HUES48 (cell line): ENCODE data around the gene SLPI.

Experiments used
- H3K27ac ChIP-seq: one replicate; pipeline ENCODE4 v1.7.0; 2013; ENCODE audit warnings: low read depth, low read length, inconsistent platforms
- H3K27me3 ChIP-seq: 2 replicates; pipeline ENCODE4 v1.6.1; 2013; ENCODE audit warnings: mild to moderate bottlenecking, low read length; ENCODE audit not compliant: control insufficient read depth, insufficient read depth
- H3K36me3 ChIP-seq: 2 replicates; pipeline ENCODE4 v1.6.1; 2013; ENCODE audit warnings: low read length; ENCODE audit not compliant: control insufficient read depth, insufficient read depth
- H3K4me1 ChIP-seq: 2 replicates; pipeline ENCODE4 v1.6.1; 2013; ENCODE audit warnings: mild to moderate bottlenecking, low read length; ENCODE audit not compliant: control insufficient read depth, insufficient read depth
- H3K4me3 ChIP-seq: 2 replicates; pipeline ENCODE4 v1.5.1; 2013; ENCODE audit warnings: mild to moderate bottlenecking, low read depth, low read length
- H3K9ac ChIP-seq: 2 replicates; pipeline ENCODE4 v1.6.1; 2013; ENCODE audit warnings: mild to moderate bottlenecking, low read depth, low read length, moderate library complexity
- H3K9me3 ChIP-seq: 2 replicates; pipeline ENCODE4 v1.6.1; 2013; ENCODE audit warnings: low read length; ENCODE audit not compliant: control insufficient read depth, insufficient read depth

SLPI gene

DNA sequence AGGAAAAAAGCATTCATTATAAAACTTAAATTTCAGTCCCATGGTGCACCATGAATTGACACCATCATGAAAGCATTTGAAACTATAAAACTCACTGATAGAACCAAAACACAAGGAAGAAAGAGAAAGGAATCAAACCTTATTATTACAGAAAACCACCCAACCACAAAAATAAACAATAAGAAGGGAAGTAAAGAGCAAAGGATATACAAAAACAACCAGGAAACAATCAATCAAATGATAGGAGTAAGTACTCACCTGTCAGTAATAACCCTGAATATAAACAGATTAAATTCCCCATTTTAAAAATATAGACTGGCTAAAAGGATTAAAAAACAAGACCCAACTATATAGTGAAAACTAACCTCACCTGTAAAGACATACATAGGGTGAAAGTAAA lies 5.8 kb downstream of the SLPI start:
- H3K4me1 ChIP-seq = no peaks in the 10 kb centered on the region
- H3K4me3 ChIP-seq = no peak overlapping the region
- no peak overlapping the region for H3K9ac ChIP-seq
- H3K36me3 ChIP-seq = no peaks in the 10 kb centered on the region
- H3K9me3 ChIP-seq = no peaks in the 10 kb centered on the region
- 0 out of 2 replicates have a peak, but pooled peaks cover 3% of the 10 kb centered on the region for H3K27me3 ChIP-seq
- H3K27ac ChIP-seq = no peak overlapping the region

DNA sequence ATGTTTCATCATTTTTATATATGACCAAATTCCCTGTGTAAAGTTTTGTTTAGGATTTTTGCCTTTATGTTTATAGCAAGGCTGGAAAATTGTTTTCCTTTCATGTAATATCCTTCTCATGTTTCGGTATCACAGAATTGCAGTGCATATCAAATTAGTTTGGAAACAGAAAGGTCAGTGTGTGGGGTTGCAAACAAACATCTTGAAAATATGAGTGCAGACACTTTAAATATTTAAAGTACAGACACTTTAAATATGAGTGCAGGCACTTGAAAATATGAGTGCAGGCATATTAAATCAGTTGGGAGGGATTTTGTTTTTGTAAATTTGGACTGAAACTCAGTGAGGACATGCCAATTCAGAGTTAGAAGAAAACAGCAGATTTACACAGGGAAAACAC lies 6.5 kb downstream of the SLPI start:
- Histone ChIP-seq H3K9ac (no peak overlapping the region), H3K9me3 (no peaks in the 10 kb centered on the region), H3K4me1 (no peaks in the 10 kb centered on the region), H3K36me3 (no peaks in the 10 kb centered on the region), H3K27me3 (0 out of 2 replicates have a peak, but pooled peaks cover 3% of the 10 kb centered on the region), H3K4me3 (no peak overlapping the region), H3K27ac (no peak overlapping the region)

DNA sequence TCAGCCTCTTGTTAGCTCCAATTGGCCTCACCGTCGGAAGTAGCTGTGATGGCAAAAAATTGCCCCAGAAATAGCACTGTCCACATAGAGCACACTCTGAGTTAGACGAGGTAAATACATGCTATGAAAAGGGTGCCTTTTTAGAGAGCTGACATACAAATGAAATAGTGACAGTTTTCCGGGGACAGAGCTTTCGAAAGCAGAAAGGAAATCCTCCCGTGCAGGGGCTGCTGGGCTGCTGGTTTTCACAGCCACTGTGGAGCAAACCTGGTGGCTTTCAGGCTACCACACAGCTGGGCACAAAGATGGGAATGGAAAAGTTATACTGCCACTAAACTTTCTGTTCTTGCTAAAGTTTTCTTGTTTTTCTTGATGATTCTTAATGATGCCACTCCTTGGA lies 8.3 kb downstream of the SLPI start:
- Histone ChIP-seq H3K9me3 (no peaks in the 10 kb centered on the region), H3K36me3 (no peaks in the 10 kb centered on the region), H3K27ac (no peak overlapping the region), H3K4me3 (no peak overlapping the region), H3K27me3 (0 out of 2 replicates have a peak, but pooled peaks cover 3% of the 10 kb centered on the region), H3K9ac (no peak overlapping the region), H3K4me1 (no peaks in the 10 kb centered on the region)

DNA sequence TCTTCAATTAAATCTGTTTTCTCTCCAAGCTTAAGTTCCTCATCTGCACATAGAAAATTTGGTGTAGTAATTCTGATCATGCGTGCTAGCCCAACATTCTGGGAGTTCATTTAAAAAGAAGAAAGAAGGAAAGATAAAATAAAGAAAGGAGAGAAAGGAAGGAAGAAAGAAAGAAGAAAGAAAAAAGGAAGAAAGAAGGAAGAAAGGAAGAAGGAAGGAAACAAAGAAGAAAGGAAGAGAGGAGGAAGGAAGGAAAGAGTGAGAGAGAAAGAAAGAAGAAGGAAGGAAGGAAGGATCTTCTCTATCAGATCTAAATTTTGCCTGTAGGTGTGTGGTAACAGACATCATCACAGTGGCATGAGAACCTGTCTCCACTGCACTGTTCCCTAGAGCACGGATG lies 16.2 kb downstream of the SLPI start:
- no peak overlapping the region for H3K9ac ChIP-seq
- H3K27ac ChIP-seq = no peak overlapping the region

DNA sequence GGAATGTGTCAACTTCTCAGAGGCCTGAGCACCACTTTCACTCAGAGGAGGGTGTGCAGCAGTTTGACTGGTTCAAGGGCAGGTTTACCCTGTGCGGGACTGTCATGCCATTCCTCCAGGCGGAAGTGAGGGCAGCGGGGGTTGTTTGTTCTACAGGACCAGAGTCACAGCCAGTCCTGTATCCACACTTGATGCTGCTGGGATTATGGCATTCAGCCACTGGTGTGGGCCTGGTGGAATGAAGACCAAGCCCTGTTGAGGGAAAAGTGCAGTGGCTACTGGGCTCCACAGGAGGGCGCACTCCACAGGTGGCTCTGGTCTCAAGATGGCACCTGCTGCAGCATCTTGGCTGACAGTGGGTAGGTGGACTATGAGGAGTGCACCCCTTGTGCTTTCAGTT lies 18.4 kb downstream of the SLPI start:
- no peak overlapping the region for H3K9ac ChIP-seq
- no peaks in the 10 kb centered on the region for H3K27me3 ChIP-seq
- H3K27ac ChIP-seq = no peak overlapping the region
- no peak overlapping the region for H3K4me3 ChIP-seq
- no peaks in the 10 kb centered on the region for H3K4me1 ChIP-seq
- H3K36me3 ChIP-seq = no peaks in the 10 kb centered on the region
- no peaks in the 10 kb centered on the region for H3K9me3 ChIP-seq

More for the DNA sequence above, 16.2 kb downstream of the SLPI start:
- Histone ChIP-seq H3K9me3 (no peaks in the 10 kb centered on the region), H3K27me3 (no peaks in the 10 kb centered on the region), H3K4me3 (no peak overlapping the region), H3K4me1 (no peaks in the 10 kb centered on the region), H3K36me3 (no peaks in the 10 kb centered on the region)

DNA sequence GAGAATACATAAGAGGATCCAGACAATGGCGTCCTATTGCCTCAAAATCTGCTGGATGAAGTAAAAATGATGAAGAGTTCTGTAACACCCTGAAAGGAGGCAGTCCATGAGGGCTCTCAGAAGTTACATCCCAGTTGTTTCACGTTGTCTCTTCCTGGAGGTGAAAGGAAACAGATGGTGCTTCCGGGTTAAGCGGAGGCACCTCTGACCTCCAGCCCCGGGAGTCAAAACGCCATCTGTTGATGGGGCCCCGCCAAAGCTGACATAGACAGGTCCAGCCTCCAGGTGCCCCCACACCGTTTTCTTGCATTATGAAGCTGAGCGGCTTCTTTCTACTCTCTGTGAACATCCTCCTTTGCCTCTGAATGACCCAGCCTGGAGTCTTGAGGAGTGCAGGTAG lies 23.7 kb downstream of the SLPI start:
- Histone ChIP-seq H3K9ac (no peak overlapping the region), H3K4me3 (no peak overlapping the region), H3K4me1 (no peaks in the 10 kb centered on the region), H3K36me3 (no peaks in the 10 kb centered on the region), H3K9me3 (no peaks in the 10 kb centered on the region), H3K27me3 (no peaks in the 10 kb centered on the region; the same call in 1 of the 2 replicates), H3K27ac (no peak overlapping the region)

DNA sequence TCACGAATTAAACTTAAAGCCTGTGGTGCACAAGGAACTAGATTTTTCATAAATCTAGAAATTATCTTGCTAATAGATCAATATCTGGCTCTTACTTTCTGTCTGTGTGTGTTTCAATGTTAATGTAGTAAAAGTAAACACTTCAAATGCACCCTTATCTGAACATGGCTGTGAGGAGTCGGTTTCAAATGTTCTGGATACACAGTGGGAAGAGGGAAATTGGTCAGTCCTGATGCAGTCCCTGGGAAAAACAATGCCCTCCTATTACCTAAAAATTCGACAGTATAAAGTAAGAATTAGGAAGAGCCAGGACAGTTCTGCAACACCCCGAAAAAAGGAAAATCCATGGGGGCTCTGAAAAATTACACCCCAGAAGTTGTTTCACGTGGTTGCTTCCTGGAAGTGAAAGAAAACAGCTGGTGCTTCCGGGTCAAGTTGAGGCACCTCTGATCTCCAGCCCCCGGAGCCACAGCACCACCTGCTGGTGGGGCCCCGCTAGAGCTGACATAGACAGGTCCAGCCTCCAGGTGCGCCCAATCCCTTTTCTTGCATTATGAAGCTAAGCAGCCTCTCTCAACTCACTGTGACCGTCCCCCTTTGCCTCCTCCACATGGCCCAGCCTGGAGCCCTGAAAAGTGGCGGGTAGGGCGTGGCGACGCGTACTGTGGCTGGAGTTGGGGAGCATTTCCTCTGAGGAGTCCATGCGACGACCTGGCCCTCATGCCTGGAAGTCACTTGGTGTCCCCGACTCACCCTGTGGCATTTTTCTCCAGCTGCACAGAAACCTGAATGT lies 24.9 kb downstream of the SLPI start:
- Histone ChIP-seq H3K27me3 (peaks cover 4% of the 10 kb centered on the region), H3K9me3 (no peaks in the 10 kb centered on the region), H3K27ac (no peak overlapping the region), H3K36me3 (no peaks in the 10 kb centered on the region), H3K4me1 (no peaks in the 10 kb centered on the region), H3K4me3 (no peak overlapping the region), H3K9ac (no peak overlapping the region)

DNA sequence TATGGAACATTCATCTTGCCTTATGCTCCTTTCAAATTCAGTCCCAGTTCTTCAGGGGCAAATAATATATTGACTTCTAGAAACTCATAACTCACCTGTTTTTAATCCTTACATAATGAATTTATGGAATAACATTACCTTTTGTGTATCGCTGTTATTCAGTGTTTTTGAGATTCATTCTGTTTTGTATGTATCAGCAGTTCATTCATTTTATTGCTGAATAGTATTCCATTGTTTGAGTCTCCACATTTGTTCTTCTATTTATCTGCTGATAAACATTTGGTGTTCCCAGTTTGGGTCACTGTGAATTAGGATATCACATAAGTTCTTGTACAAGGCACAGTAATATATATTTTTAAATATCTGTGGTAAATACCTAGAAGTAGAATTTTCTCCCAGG lies 28.1 kb downstream of the SLPI start:
- Histone ChIP-seq H3K9ac (no peak overlapping the region), H3K36me3 (no peaks in the 10 kb centered on the region), H3K9me3 (no peaks in the 10 kb centered on the region), H3K4me1 (no peaks in the 10 kb centered on the region), H3K4me3 (no peak overlapping the region), H3K27me3 (peaks cover 8% of the 10 kb centered on the region), H3K27ac (no peak overlapping the region)

DNA sequence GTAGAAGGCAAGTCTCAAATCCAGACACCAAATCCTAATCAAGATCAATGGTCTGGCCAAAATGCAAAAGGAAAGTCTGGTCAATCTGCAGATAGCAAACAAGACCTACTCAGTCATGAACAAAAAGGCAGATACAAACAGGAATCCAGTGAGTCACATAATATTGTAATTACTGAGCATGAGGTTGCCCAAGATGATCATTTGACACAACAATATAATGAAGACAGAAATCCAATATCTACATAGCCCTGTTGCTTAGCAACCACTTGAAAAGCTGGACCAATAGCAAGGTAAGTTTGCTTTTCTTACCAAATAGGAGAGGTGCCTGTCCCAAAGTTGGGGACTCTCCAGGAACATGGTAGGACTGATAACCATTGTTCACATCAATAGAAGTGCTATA lies 31.2 kb downstream of the SLPI start:
- no peak overlapping the region for H3K9ac ChIP-seq
- no peaks in the 10 kb centered on the region for H3K4me1 ChIP-seq
- H3K27me3 ChIP-seq = peaks cover 8% of the 10 kb centered on the region
- no peaks in the 10 kb centered on the region for H3K9me3 ChIP-seq
- no peak overlapping the region for H3K4me3 ChIP-seq
- H3K36me3 ChIP-seq = no peaks in the 10 kb centered on the region
- H3K27ac ChIP-seq = no peak overlapping the region

DNA sequence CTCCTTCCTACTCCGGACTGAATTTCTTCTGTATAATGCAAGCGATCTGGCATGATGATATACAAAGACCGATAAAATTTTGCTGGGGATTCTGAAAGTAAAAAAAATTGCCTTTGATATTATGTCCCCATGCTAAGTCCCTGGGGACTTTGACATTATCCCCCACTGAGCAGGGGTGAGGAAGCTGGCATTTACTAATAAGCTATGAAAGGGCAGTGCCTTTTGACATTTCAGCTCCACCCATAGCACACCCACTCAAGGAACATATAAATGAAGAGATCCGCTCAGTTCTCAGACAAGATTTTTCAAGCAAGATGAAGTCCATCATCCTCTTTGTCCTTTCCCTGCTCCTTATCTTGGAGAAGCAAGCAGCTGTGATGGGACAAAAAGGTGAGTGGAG lies 33.3 kb downstream of the SLPI start, which contains the start of gene SEMG2:
Gene SEMG2 (plus strand): TSS at position 298 of the 400 bp plus-strand sequence. CDS start 17 bp downstream, at position 315.
- Histone ChIP-seq H3K36me3 (no peaks in the 10 kb centered on the region), H3K4me1 (no peaks in the 10 kb centered on the region), H3K9me3 (no peaks in the 10 kb centered on the region), H3K9ac (no peak within 1 kb of the TSS), H3K27ac (no peak within 1 kb of the TSS), H3K27me3 (peaks cover 8% of the 10 kb centered on the region; the same call in 1 of the 2 replicates), H3K4me3 (no peak within 1 kb of the TSS)

DNA sequence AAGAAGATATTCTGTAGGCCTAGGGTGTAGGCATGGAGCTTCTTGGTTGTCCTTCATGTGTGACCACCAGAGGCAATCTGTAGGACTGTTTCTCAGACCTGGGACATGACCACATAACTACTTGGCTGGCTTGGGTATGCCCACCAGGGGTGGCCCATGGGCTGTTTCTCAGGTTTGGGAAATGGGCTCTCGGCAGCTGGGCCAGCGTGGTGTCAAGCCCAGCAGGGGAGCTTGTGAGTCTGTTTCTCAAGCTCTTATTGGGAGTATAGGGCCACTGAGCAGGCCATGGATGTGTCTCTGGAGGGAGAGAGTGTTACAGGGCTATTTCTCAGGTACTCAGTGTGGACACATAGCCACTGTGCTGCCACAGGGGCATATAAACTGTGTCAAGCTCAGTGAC lies 35.7 kb downstream of the SLPI start:
- Histone ChIP-seq H3K27me3 (0 out of 2 replicates have a peak, but pooled peaks cover under 1% of the 10 kb centered on the region), H3K4me3 (no peak overlapping the region), H3K9ac (no peak overlapping the region), H3K9me3 (no peaks in the 10 kb centered on the region), H3K27ac (no peak overlapping the region), H3K4me1 (no peaks in the 10 kb centered on the region), H3K36me3 (no peaks in the 10 kb centered on the region)
